A549 treated with Mapracorat at 1 μM for 4 hours (cell line): ENCODE results near the gene CCL22. TPM values are rescaled to one million over a fixed set of nuclear protein-coding genes. Genes with fewer than 3 reads are reported as not detected.

Source experiments
- total RNA-seq: library from RNA; stranded (reverse); fragments of 200-300 nt; extraction: Qiagen RNA extraction; gene quantifications from 5 replicates; pipeline ENCODE4 v1.2.3, GENCODE V29; 2022

Gene CCL22, protein sequence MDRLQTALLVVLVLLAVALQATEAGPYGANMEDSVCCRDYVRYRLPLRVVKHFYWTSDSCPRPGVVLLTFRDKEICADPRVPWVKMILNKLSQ
- 0.05 to 0.07 TPM (median 0.07 TPM) in 4 of 5 replicates, not detected in the other for total RNA-seq

GRCh38 chr16:57358527-57359095 is at the start of gene CCL22:
CCL22 (plus strand) TSS chr16:57358783; CDS start chr16:57358817, 34 bp downstream.

DNA sequence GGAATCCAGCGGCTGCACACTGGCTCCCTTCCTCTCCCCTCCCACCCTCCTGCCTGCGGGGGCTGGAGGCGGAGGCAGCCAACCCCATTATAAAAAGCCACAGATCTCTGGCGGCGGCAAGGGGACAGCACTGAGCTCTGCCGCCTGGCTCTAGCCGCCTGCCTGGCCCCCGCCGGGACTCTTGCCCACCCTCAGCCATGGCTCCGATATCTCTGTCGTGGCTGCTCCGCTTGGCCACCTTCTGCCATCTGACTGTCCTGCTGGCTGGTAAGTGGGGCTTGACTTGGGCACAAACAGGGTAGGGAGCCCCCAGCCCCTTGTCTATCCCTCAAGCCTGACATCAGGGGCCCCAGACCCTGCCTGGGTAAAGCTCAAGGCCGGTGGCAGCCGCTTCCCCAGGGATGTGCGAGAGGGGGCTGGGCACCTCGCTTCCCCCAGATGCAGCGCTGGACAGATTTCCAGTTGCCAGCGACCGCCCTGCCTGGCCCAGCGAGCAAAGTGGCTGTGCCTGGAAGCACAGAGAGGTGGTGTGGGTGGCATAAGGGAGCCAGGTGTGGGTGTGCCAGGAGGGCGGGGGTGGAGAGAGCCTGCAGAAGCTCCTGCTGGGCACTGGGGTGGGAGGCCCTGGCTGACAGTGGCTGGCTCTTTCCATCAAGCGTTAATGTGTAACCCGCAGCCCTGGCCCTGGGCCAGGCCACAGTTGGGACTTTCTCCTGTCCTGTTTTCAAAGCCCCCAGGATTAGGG is 14.0 kb downstream of the CCL22 start, which contains the start of gene CX3CL1:
CX3CL1 (plus strand) TSS at position 119 of the 745 bp plus-strand sequence; CDS start at position 198, 79 bp downstream.

GRCh38 chr16:57403965-57404817 is 45.6 kb downstream of the CCL22 start, which contains the start of gene CCL17:
CCL17 (plus strand) TSS chr16:57404767; CDS start chr16:57413933, 9,166 bp downstream.

Other genes starting within 250 kb of the CCL22 start
- 79.2 to 113 TPM (median 88.8 TPM) in 5 replicates for gene PSME3IP1, start 172.7 kb upstream of the CCL22 start, total RNA-seq
- gene RSPRY1, start 172.5 kb upstream of the CCL22 start, total RNA-seq, result 27.7 to 36.2 TPM (median 34.9 TPM) in 5 replicates
- gene ARL2BP, start 113.5 kb upstream of the CCL22 start, total RNA-seq, result 73.1 to 80.0 TPM (median 76.6 TPM) in 5 replicates
- 1.1 to 1.8 TPM (median 1.6 TPM) in 5 replicates for gene PLLP, start 74.1 kb upstream of the CCL22 start, total RNA-seq
- 0.07 to 0.18 TPM (median 0.12 TPM) in 5 replicates for gene CX3CL1, start 13.7 kb downstream of the CCL22 start, total RNA-seq
- not detected in 5 replicates for gene CCL17, start 46.0 kb downstream of the CCL22 start, total RNA-seq
- 69.9 to 90.8 TPM (median 74.6 TPM) in 5 replicates for gene CIAPIN1, start 88.6 kb downstream of the CCL22 start, total RNA-seq
- 39.1 to 53.2 TPM (median 50.2 TPM) in 5 replicates for gene COQ9, start 88.7 kb downstream of the CCL22 start, total RNA-seq
- gene POLR2C, start 103.9 kb downstream of the CCL22 start, total RNA-seq, result 102 to 167 TPM (median 109 TPM) in 5 replicates
- 31.7 to 45.5 TPM (median 40.7 TPM) in 5 replicates for gene DOK4, start 127.7 kb downstream of the CCL22 start, total RNA-seq
- 6.4 to 10.1 TPM (median 7.8 TPM) in 5 replicates for gene CCDC102A, start 177.8 kb downstream of the CCL22 start, total RNA-seq
- 0.04 to 0.10 TPM (median 0.09 TPM) in 5 replicates for gene ADGRG5, start 183.9 kb downstream of the CCL22 start, total RNA-seq